H1 (cell line): ENCODE results near the gene ISLR2. TPM values are rescaled to one million over a fixed set of nuclear protein-coding genes. Genes with fewer than 3 reads are reported as not detected.

Experiments
- CTCF ChIA-PET: fragments of 300-600 bp; sonication (Branson Sonifier 250); formaldehyde crosslinking; loops from one replicate; lab custom pipeline; 2021; ENCODE audit not compliant: partially characterized antibody; lab: Charles Lee
- POLR2A ChIA-PET: fragments of 300-600 bp; sonication (Branson Sonifier 250); formaldehyde crosslinking; loops from one replicate; lab custom pipeline; 2021; ENCODE audit warnings: inconsistent platforms; ENCODE audit not compliant: partially characterized antibody; lab: Charles Lee
- DNase-seq, 2 experiments: peaks; one replicate each; pipeline versions ENCODE4 v3.0.0 to v3.0.0-alpha.2; 2010 to 2022; ENCODE audit warnings: low spot score in 2 of 2, low read depth in 1 of 2, mixed read lengths in 1 of 2
- FAIRE-seq: peaks from 2 replicates; lab custom pipeline; 2011; peaks lifted over from hg19 to GRCh38; lab: Jason Lieb, UNC
- H2AFZ ChIP-seq: 2 replicates; pipeline ENCODE4 v1.8.1; 2012; ENCODE audit warnings: low read length, inconsistent platforms
- H2AK5ac ChIP-seq: 2 replicates; pipeline ENCODE4 v1.6.1; 2013; ENCODE audit warnings: low read depth, low read length
- H2BK120ac ChIP-seq: replicated peaks from 2 replicates; pipeline ENCODE3; 2013; ENCODE audit warnings: low read depth, low read length, inconsistent platforms
- H2BK12ac ChIP-seq: 2 replicates; pipeline ENCODE4 v1.6.1; 2013; ENCODE audit warnings: low read depth, low read length
- H2BK15ac ChIP-seq: 2 replicates; pipeline ENCODE4 v1.6.1; 2013; ENCODE audit warnings: low read length
- H2BK20ac ChIP-seq: 2 replicates; pipeline ENCODE4 v1.6.1; 2013; ENCODE audit warnings: low read length
- H2BK5ac ChIP-seq: 2 replicates; pipeline ENCODE4 v1.6.1; 2013; ENCODE audit warnings: low read depth, low read length
- H3K14ac ChIP-seq: 2 replicates; pipeline ENCODE4 v1.6.1; 2013; ENCODE audit warnings: inconsistent platforms; ENCODE audit not compliant: insufficient read length
- H3K18ac ChIP-seq: 2 replicates; pipeline ENCODE4 v1.6.1; 2013; ENCODE audit warnings: low read length; ENCODE audit errors: extremely low read depth
- H3K23ac ChIP-seq: 2 replicates; pipeline ENCODE4 v1.6.1; 2013; ENCODE audit warnings: inconsistent platforms; ENCODE audit not compliant: insufficient read length
- H3K23me2 ChIP-seq: 2 replicates; pipeline ENCODE4 v1.6.1; 2013; ENCODE audit warnings: low read depth, low read length
- H3K27ac ChIP-seq: 2 replicates; pipeline ENCODE4 v1.6.1; 2011; ENCODE audit warnings: low read depth, low read length, inconsistent platforms
- H3K27me3 ChIP-seq, 4 experiments: replicated peaks in 1 of 4; 1 replicate in 1 of 4; 2 replicates in 3 of 4; pipeline versions ENCODE4 v1.6.1 to v1.8.1; 2011 to 2013; ENCODE audit warnings: low read length in 3 of 4, mild to moderate bottlenecking in 3 of 4, inconsistent platforms in 2 of 4, mixed read lengths in 2 of 4, moderate library complexity in 1 of 4; ENCODE audit not compliant: control insufficient read depth in 3 of 4, insufficient read depth in 3 of 4; ENCODE audit errors: extremely low read depth in 1 of 4
- H3K36me3 ChIP-seq, 4 experiments: 2 replicates each; pipeline versions ENCODE4 v1.6.1 to v1.8.1; 2011 to 2013; ENCODE audit warnings: mild to moderate bottlenecking in 4 of 4, low read length in 3 of 4, moderate library complexity in 2 of 4, control low read depth in 1 of 4, inconsistent platforms in 1 of 4; ENCODE audit not compliant: insufficient read depth in 4 of 4, control insufficient read depth in 2 of 4
- H3K4ac ChIP-seq: replicated peaks from 2 replicates; pipeline ENCODE3; 2013; ENCODE audit warnings: low read length, low read depth, mixed read lengths, inconsistent platforms; ENCODE audit not compliant: insufficient read length
- H3K4me1 ChIP-seq, 4 experiments: replicated peaks in 1 of 4; 1 replicate in 1 of 4; 2 replicates in 3 of 4; pipeline versions ENCODE4 v1.6.1 to v1.8.1; 2011 to 2013; ENCODE audit warnings: low read length in 3 of 4, inconsistent platforms in 2 of 4, mixed read lengths in 1 of 4; ENCODE audit not compliant: insufficient read depth in 4 of 4, control insufficient read depth in 3 of 4
- H3K4me2 ChIP-seq, 2 experiments: 2 replicates each; pipeline versions ENCODE4 v1.6.1 to v1.8.1; 2011 to 2013; ENCODE audit warnings: low read depth in 2 of 2, low read length in 2 of 2, control low read depth in 1 of 2, inconsistent platforms in 1 of 2, mild to moderate bottlenecking in 1 of 2; ENCODE audit not compliant: insufficient read depth in 1 of 2
- H3K4me3 ChIP-seq, 4 experiments: fragments of 200-600, 300-600 bp in 1 of 4; sonication (generic), shearing (Covaris generic), sonication (Bioruptor Twin) in 1 of 4; 2 replicates each; pipeline versions ENCODE4 v1.5.1 to v1.8.1; 2011 to 2016; ENCODE audit warnings: low read length in 4 of 4, low read depth in 3 of 4, control low read depth in 2 of 4, inconsistent platforms in 2 of 4, mild to moderate bottlenecking in 2 of 4, mixed read lengths in 1 of 4, moderate library complexity in 1 of 4; ENCODE audit not compliant: insufficient read depth in 2 of 4; ENCODE audit errors: extremely low read depth in 1 of 4
- H3K56ac ChIP-seq: replicated peaks from 2 replicates; pipeline ENCODE3; 2013; ENCODE audit warnings: low read depth, mild to moderate bottlenecking, mixed read lengths, low read length, inconsistent platforms; ENCODE audit not compliant: insufficient read length
- H3K79me1 ChIP-seq: 2 replicates; pipeline ENCODE4 v1.6.1; 2013; ENCODE audit warnings: low read depth, low read length, control low read depth
- H3K79me2 ChIP-seq, 2 experiments: 2 replicates each; pipeline versions ENCODE4 v1.6.1 to v1.8.1; 2012 to 2013; ENCODE audit warnings: low read length in 2 of 2, mild to moderate bottlenecking in 2 of 2, inconsistent platforms in 1 of 2; ENCODE audit not compliant: insufficient read depth in 2 of 2, control insufficient read depth in 1 of 2
- H3K9ac ChIP-seq, 4 experiments: replicated peaks in 1 of 4; 1 replicate in 1 of 4; 2 replicates in 3 of 4; pipeline versions ENCODE4 v1.6.1 to v1.8.1; 2011 to 2013; ENCODE audit warnings: low read depth in 3 of 4, low read length in 3 of 4, control low read depth in 2 of 4, mild to moderate bottlenecking in 2 of 4, moderate library complexity in 2 of 4, inconsistent platforms in 1 of 4; ENCODE audit errors: extremely low read depth in 1 of 4
- H3K9me3 ChIP-seq, 2 experiments: 2 replicates each; pipeline versions ENCODE4 v1.6.1 to v1.8.1; 2012 to 2013; ENCODE audit warnings: mild to moderate bottlenecking in 2 of 2, moderate library complexity in 2 of 2, control low read depth in 1 of 2, inconsistent platforms in 1 of 2, low read depth in 1 of 2, low read length in 1 of 2, mixed read lengths in 1 of 2; ENCODE audit not compliant: insufficient read depth in 2 of 2
- H4K20me1 ChIP-seq, 2 experiments: replicated peaks in 1 of 2; 2 replicates each; pipeline versions ENCODE3 to v1.8.1; 2011 to 2013; ENCODE audit warnings: inconsistent platforms in 2 of 2, low read length in 2 of 2, mild to moderate bottlenecking in 1 of 2; ENCODE audit not compliant: insufficient read depth in 2 of 2, control insufficient read depth in 1 of 2
- H4K5ac ChIP-seq: 2 replicates; pipeline ENCODE4 v1.6.1; 2013; ENCODE audit warnings: low read length, low read depth, mixed read lengths, inconsistent platforms; ENCODE audit not compliant: insufficient read length
- H4K8ac ChIP-seq: 2 replicates; pipeline ENCODE4 v1.8.0; 2013; ENCODE audit warnings: mild to moderate bottlenecking, moderate library complexity, low read length, inconsistent platforms; ENCODE audit not compliant: insufficient read depth; ENCODE audit errors: extremely low read depth
- H4K91ac ChIP-seq: replicated peaks from 2 replicates; pipeline ENCODE3; 2013; ENCODE audit warnings: low read length, mixed read lengths, inconsistent platforms; ENCODE audit not compliant: insufficient read length
- ASH2L ChIP-seq: fragments of 200-600, 300-600 bp; sonication (generic); IDR thresholded peaks from one replicate; pipeline ENCODE4 v1.7.1; 2017; ENCODE audit warnings: low read length
- ATF2 ChIP-seq: IDR thresholded peaks from 2 replicates; pipeline ENCODE4 v1.6.1; 2012; ENCODE audit warnings: low read length, inconsistent platforms
- CHD2 ChIP-seq: IDR thresholded peaks from 2 replicates; pipeline ENCODE4 v1.6.1; 2012; ENCODE audit warnings: low read length, improper control_type of control experiment
- EGR1 ChIP-seq: IDR thresholded peaks from 2 replicates; pipeline ENCODE4 v1.6.1; 2011; ENCODE audit warnings: low read depth, low read length, borderline replicate concordance
- GABPA ChIP-seq: IDR thresholded peaks from 2 replicates; pipeline ENCODE4 v1.6.1; 2011; ENCODE audit warnings: mild to moderate bottlenecking, low read length, moderate library complexity, borderline replicate concordance; ENCODE audit not compliant: insufficient read depth
- MAX ChIP-seq: IDR thresholded peaks from 2 replicates; pipeline ENCODE4 v1.6.1; 2012; ENCODE audit warnings: inconsistent platforms
- PHF8 ChIP-seq: fragments of 200-600 bp; sonication (generic); conservative IDR thresholded peaks from 2 replicates; pipeline ENCODE4 v1.7.1; 2012; ENCODE audit warnings: low read depth, mild to moderate bottlenecking, inconsistent platforms, low read length, moderate library complexity
- SP1 ChIP-seq: IDR thresholded peaks from 2 replicates; pipeline ENCODE4 v1.6.1; 2011; ENCODE audit warnings: low read depth, low read length
- SP2 ChIP-seq: IDR thresholded peaks from 2 replicates; pipeline ENCODE4 v1.6.1; 2012; ENCODE audit warnings: mild to moderate bottlenecking, low read length, inconsistent platforms
- YY1 ChIP-seq: IDR thresholded peaks from 2 replicates; pipeline ENCODE4 v1.6.1; 2011; ENCODE audit warnings: low read depth, mild to moderate bottlenecking, low read length
- WGBS, 2 experiments: shearing (Covaris generic) in 1 of 2; methylation state at CpG; one replicate each; pipeline versions ENCODE4 v1.1.6 to v1.1.7; 2013 to 2015; ENCODE audit warnings: low lambda C conversion rate in 2 of 2, mixed read lengths in 2 of 2, inconsistent platforms in 1 of 2, low coverage in 1 of 2, missing lambda C conversion rate in 1 of 2; ENCODE audit not compliant: insufficient replicate concordance in 2 of 2, insufficient coverage in 1 of 2, insufficient read length in 1 of 2; ENCODE audit errors: extremely low coverage in 1 of 2, missing lambda C conversion rate in 1 of 2; 5-methylcytosine and 5-hydroxymethylcytosine counted together
- polyA plus RNA-seq, 7 experiments: library from polyadenylated mRNA; depleted of rRNA in 3 of 7; stranded (reverse) in 5 of 7; unstranded in 2 of 7; fragments of >200 nt in 5 of 7; fragments of 200-250 nt in 2 of 7; gene quantifications; 1 replicate in 5 of 7; 2 replicates in 1 of 7; 4 replicates in 1 of 7; pipeline versions ENCODE4 v1.2.1 to v1.2.3, GENCODE V29; 2011 to 2013; ENCODE audit warnings: missing spikeins in 2 of 7, mixed read lengths in 2 of 7
- total RNA-seq: library from RNA; stranded (reverse); fragmentation: NEBNext Ultra II Directional; extraction: Animal tissue kit (Norgen Biotek cat#: 25700); gene quantifications from 2 replicates; pipeline ENCODE4 v1.2.1, GENCODE V29; 2021

Gene ISLR2
- total and polyA plus RNA-seq, 2 of the 8 experiments (the other 6 are each of a cell fraction or from before 2014, with no cell fraction given): 0.47 to 0.58 TPM

GRCh38 chr15:74127255-74127953 is 3.0 kb upstream of the ISLR2 start:
- Histone ChIP-seq H2BK15ac (0 out of 2 replicates have a peak overlapping the region, but pooled peaks have one; percentile 46), H3K27ac (no peak overlapping the region), H3K36me3 (no peaks in the 10 kb centered on the region), H2BK5ac (no peak overlapping the region), H3K14ac (no peak overlapping the region), H2BK12ac (no peak overlapping the region; the same call in 1 of the 2 replicates), H3K79me2 (no peaks in the 10 kb centered on the region), H3K4ac (no peak overlapping the region), H3K23ac (no peak overlapping the region), H3K9me3 (no peaks in the 10 kb centered on the region), H3K27me3 (peaks cover 49 to 64% (median 57%) of the 10 kb centered on the region in 4 experiments), H4K8ac (no peak overlapping the region), H3K79me1 (no peaks in the 10 kb centered on the region; the same call in 1 of the 2 replicates), H3K4me3 (peak overlapping the region in 3 of 4 experiments; percentile 26 to 57 (median 36); a peak in 7 of 8 replicates), H4K91ac (no peak overlapping the region), H3K4me2 (peak overlapping the region; percentile 83 to 86), H4K5ac (no peak overlapping the region), H2AK5ac (no peak overlapping the region), H3K4me1 (peaks cover 2 to 55% (median 42%) of the 10 kb centered on the region in 4 experiments), H2BK120ac (no peak overlapping the region), H3K9ac (no peak overlapping the region), H2AFZ (no peak overlapping the region), H3K18ac (no peak overlapping the region; the same call in 1 of the 2 replicates), H2BK20ac (peak overlapping the region; percentile 57; the same call in 1 of the 2 replicates), H3K56ac (no peak overlapping the region), H4K20me1 (peaks cover 7 to 11% of the 10 kb centered on the region in 2 experiments), H3K23me2 (peaks cover 17% of the 10 kb centered on the region; the same call in 1 of the 2 replicates)
- WGBS, 2 experiments: 20% methylated on average over 29 of the region's 44 CpGs; no CpG with 5 or more reads in 1 of the 2 experiments
- ChIA-PET CTCF (interaction anchor here (0.7 to 4.5 kb wide), 26 partner anchors 14 to 502 kb away, joined by 3 to 65 read pairs (median 5); partner anchors contain the start of gene STRA6), POLR2A (interaction anchor here (1.1 to 1.5 kb wide), 2 partner anchors 80 to 180 kb away, joined by 3 to 8 read pairs; no protein-coding TSS in a partner anchor)
- FAIRE-seq (no peak), DNase-seq (peak; percentile 78 to 100)
- TF ChIP-seq EGR1 (no peak), GABPA (peak; percentile 73; the same call in 1 of the 2 replicates), MAX (peak; percentile 78), CHD2 (0 out of 2 replicates have a peak, but pooled peaks have one; percentile 2), YY1 (peak; percentile 30; the same call in 1 of the 2 replicates), SP2 (no peak), PHF8 (no peak), ATF2 (no peak), ASH2L (peak; percentile 26), SP1 (no peak)
